ENCODE measurements around the gene GABARAP. TPM values are rescaled to one million over a fixed set of nuclear protein-coding genes. Genes with fewer than 3 reads are reported as not detected.

GABARAP gene
- total and polyA plus RNA-seq, 2 experiments from 2014 or later: 517 to 772 TPM

- TF ChIP-seq CTCF (IDR thresholded peaks at IDR 0.05; ENCODE audit: low read depth, low read length): no peak
- Histone ChIP-seq H3K27me3 (no peaks in the 10 kb centered on the region), H3K9me3 (ENCODE audit: low read depth) (no peaks in the 10 kb centered on the region), H3K27ac (no peak overlapping the region), H3K4me1 (ENCODE audit: low read depth) (peaks cover 6% of the 10 kb centered on the region), H3K36me3 (peaks cover 66% of the 10 kb centered on the region), H3K4me3 (no peak overlapping the region)
- no peak for DNase-seq (ENCODE audit: low read depth in 1 of 2, low spot score in 1 of 2)
Observed at GRCh38 chr17:7224110-7224509, 18.1 kb downstream of the GABARAP start.

- Histone ChIP-seq H3K36me3 (peaks cover 59% of the 10 kb centered on the region), H3K4me3 (no peak overlapping the region), H3K9me3 (ENCODE audit: low read depth) (no peaks in the 10 kb centered on the region), H3K27me3 (no peaks in the 10 kb centered on the region), H3K27ac (no peak overlapping the region), H3K4me1 (ENCODE audit: low read depth) (peaks cover 11% of the 10 kb centered on the region)
- DNase-seq (ENCODE audit: low read depth in 1 of 2, low spot score in 1 of 2): no peak
- TF ChIP-seq CTCF (IDR thresholded peaks at IDR 0.05; ENCODE audit: low read depth, low read length): no peak
Observed at GRCh38 chr17:7223375-7223774, 18.9 kb downstream of the GABARAP start.

- H3K27ac ChIP-seq: no peak overlapping the region
- no peak overlapping the region for H3K4me3 ChIP-seq
- no peaks in the 10 kb centered on the region for H3K27me3 ChIP-seq
- no peak for DNase-seq (ENCODE audit: low read depth in 1 of 2, low spot score in 1 of 2)
- peaks cover 14% of the 10 kb centered on the region for H3K4me1 ChIP-seq (ENCODE audit: low read depth)
- H3K9me3 ChIP-seq (ENCODE audit: low read depth): no peaks in the 10 kb centered on the region
- no peak for TF ChIP-seq CTCF (IDR thresholded peaks at IDR 0.05; ENCODE audit: low read depth, low read length)
- H3K36me3 ChIP-seq: peaks cover 55% of the 10 kb centered on the region
Observed at GRCh38 chr17:7222972-7223292, 19.3 kb downstream of the GABARAP start.

GRCh38 chr17:7222093-7222971, 19.9 kb downstream of the GABARAP start:
- Histone ChIP-seq H3K4me3 (no peak overlapping the region), H3K9me3 (ENCODE audit: low read depth) (no peaks in the 10 kb centered on the region), H3K27me3 (no peaks in the 10 kb centered on the region), H3K4me1 (ENCODE audit: low read depth) (peaks cover 14% of the 10 kb centered on the region), H3K36me3 (peaks cover 49% of the 10 kb centered on the region), H3K27ac (no peak overlapping the region)
- no peak for DNase-seq (ENCODE audit: low read depth in 1 of 2, low spot score in 1 of 2)
- TF ChIP-seq CTCF (IDR thresholded peaks at IDR 0.05; ENCODE audit: low read depth, low read length): no peak

- H3K9me3 ChIP-seq (ENCODE audit: low read depth): no peaks in the 10 kb centered on the region
- H3K27me3 ChIP-seq: no peaks in the 10 kb centered on the region
- peaks cover 18% of the 10 kb centered on the region for H3K4me1 ChIP-seq (ENCODE audit: low read depth)
- H3K4me3 ChIP-seq: no peak overlapping the region
- peak overlapping the region; percentile 66 for H3K27ac ChIP-seq
- no peak for TF ChIP-seq CTCF (IDR thresholded peaks at IDR 0.05; ENCODE audit: low read depth, low read length)
- H3K36me3 ChIP-seq: peaks cover 41% of the 10 kb centered on the region
- DNase-seq (ENCODE audit: low read depth in 1 of 2, low spot score in 1 of 2): no peak
Observed at GRCh38 chr17:7221278-7222092, 20.8 kb downstream of the GABARAP start.
